Prostate gland (tissue), 2 donors: Measurements from ENCODE around the gene EARS2.

Experiments
- CTCF ChIP-seq, 4 experiments: fragments of 200-600 bp in 2 of 4; fragments of 450-650 bp in 2 of 4; sonication (generic) in 2 of 4; IDR thresholded peaks; 1 replicate in 3 of 4; 2 replicates in 1 of 4; pipeline ENCODE4 v1.5.1; 2016 to 2019; ENCODE audit warnings: antibody characterized with exemption in 4 of 4, mild to moderate bottlenecking in 2 of 4, moderate library complexity in 2 of 4
- POLR2A ChIP-seq: fragments of 450-650 bp; IDR thresholded peaks from one replicate; pipeline ENCODE4 v1.6.1; 2016; ENCODE audit warnings: antibody characterized with exemption, mild to moderate bottlenecking

- TF ChIP-seq POLR2A (no peak), CTCF (IDR thresholded peaks at IDR 0.05) (no peak)
Measured at GRCh38 chr16:23575834-23576233, 18.7 kb upstream of the EARS2 start.
